Measurements from ENCODE around the gene PXMP2. TPM values are rescaled to one million over a fixed set of nuclear protein-coding genes. Genes with fewer than 3 reads are reported as not detected.
A peak's percentile ranks its signal among the peaks of the same experiment; 100 is the strongest.

Gene PXMP2
- total RNA-seq, 2 experiments from 2014 or later, result 14.3 TPM

DNA sequence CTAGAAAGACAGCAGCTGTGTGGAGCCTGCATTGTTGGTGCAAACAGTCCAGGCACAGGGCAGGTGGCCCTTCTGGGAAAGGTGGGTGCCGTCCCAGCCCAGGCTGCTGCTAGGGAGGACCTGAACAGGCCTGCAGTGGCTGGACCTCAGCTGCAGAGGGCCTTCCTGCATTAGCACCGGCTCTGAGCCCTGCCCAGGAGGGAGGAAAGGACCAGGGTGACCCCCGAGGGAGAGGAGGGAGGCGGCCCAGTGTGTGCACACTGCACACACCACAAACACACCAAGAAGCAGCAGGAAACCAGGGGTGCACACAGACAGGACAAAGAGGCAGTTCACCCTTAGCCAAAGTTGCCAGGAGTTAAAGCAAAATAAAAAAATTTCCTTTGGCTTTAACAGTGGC, 15.3 kb downstream of the PXMP2 start:
- intact Hi-C loops (cut with micrococcal nuclease), result no loop called here
- H3K27ac Mint-ChIP-seq, result no peak overlapping the region
- H3K4me1 Mint-ChIP-seq (ENCODE audit: low read depth), result peaks cover 2% of the 10 kb centered on the region
- no peak for DNase-seq
- peaks cover 45% of the 10 kb centered on the region for H3K36me3 Mint-ChIP-seq (ENCODE audit: low read depth)
- no peak overlapping the region for H3K4me3 Mint-ChIP-seq
- no peaks in the 10 kb centered on the region for H3K27me3 Mint-ChIP-seq
- no peak for ATAC-seq
- TF ChIP-seq CTCF (IDR thresholded peaks at IDR 0.05), result no peak
- H3K9me3 Mint-ChIP-seq, result peaks cover 4% of the 10 kb centered on the region
- ChIA-PET POLR2A (interaction anchor here (0.7 to 0.8 kb wide), 2 partner anchors 9 to 71 kb away, joined by 3 read pairs; no protein-coding TSS in a partner anchor), CTCF (no interaction called here)

DNA sequence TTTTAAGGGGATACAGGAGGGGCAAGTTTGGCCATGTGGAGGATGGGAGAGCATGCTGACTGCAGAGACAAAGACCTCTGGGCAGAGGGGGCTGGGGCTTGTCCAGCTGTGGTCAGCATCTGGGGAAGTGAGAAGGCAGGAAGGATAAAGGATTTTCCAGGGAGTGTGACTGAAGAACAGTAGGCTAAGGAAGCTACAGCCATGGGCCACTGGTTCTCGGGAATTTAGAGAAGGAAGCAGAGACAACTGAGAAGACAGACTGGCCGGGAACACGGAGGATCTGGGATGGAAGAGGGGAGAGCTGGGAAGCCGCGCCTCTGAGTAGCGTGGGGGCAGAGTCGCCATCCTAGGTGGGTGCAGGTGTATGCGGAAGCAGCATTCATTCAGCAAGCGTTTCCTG, 16.3 kb downstream of the PXMP2 start:
- intact Hi-C loops (cut with micrococcal nuclease), result no loop called here
- POLR2A ChIA-PET, result interaction anchor here (1.1 kb wide), 1 partner anchor 10 kb away, joined by 3 read pairs; no protein-coding TSS in a partner anchor
- Mint-ChIP-seq H3K4me3 (no peak overlapping the region), H3K27me3 (no peaks in the 10 kb centered on the region), H3K27ac (no peak overlapping the region), H3K36me3 (ENCODE audit: low read depth) (peaks cover 48% of the 10 kb centered on the region), H3K4me1 (ENCODE audit: low read depth) (peaks cover 2% of the 10 kb centered on the region), H3K9me3 (peaks cover 10% of the 10 kb centered on the region)
- DNase-seq (no peak), ATAC-seq (no peak)
- no peak for TF ChIP-seq CTCF (IDR thresholded peaks at IDR 0.05)
- CTCF ChIA-PET, result interaction anchor here (0.9 kb wide), 1 partner anchor 89 kb away, joined by 3 read pairs; no protein-coding TSS in a partner anchor

DNA sequence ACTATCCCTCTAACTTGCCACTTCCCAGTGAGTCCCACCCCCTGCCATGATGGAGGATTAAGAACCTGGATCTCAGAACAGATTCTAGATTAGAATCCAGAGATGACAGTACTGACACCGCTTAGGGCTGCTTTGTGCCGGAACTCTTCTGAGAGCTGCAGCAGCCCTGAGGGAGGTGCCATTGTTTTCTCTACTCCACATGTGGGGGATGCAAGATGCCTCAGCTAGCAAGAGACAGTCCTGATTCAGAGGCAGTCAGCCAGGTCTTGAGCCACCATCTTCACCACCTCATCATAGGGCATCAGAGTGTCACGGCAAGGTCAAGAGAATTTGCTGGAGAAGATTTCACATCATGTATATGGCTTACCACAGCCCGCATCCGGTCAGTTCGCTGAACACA, 19.9 kb downstream of the PXMP2 start:
- intact Hi-C loops (cut with micrococcal nuclease), result no loop called here
- no peak overlapping the region for H3K4me3 Mint-ChIP-seq
- no peaks in the 10 kb centered on the region for H3K27me3 Mint-ChIP-seq

DNA sequence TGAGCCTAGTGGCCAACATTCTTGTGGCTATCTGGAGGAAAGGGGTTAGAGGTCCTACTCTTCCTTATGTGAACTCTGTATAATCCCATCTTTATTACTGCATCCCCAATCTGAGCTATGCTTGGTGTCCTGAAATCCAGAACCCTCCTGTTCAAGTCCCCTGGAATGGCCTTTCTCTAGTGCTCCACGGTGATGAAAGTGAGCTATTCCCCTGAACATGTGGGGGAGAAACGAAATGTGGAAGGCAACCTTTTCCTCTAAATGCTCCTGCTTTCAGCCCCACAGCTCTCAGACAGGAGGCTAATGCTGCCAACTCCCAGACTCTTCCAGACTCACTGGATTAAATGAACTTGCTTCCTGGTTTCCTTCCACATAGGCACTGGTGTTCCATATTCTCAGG, 20.8 kb downstream of the PXMP2 start:
- Mint-ChIP-seq H3K9me3 (peaks cover 10% of the 10 kb centered on the region), H3K4me1 (ENCODE audit: low read depth) (peaks cover 12% of the 10 kb centered on the region), H3K27me3 (no peaks in the 10 kb centered on the region), H3K4me3 (no peak overlapping the region), H3K36me3 (ENCODE audit: low read depth) (peaks cover 37% of the 10 kb centered on the region), H3K27ac (no peak overlapping the region)
- no peak for TF ChIP-seq CTCF (IDR thresholded peaks at IDR 0.05)
- no peak for ATAC-seq
- intact Hi-C loops (cut with micrococcal nuclease), result no loop called here
- no peak for DNase-seq
- ChIA-PET POLR2A (interaction anchor here (0.9 to 1.3 kb wide), 3 partner anchors 14 to 23 kb away, joined by 3 to 4 read pairs (median 4); partner anchors contain the start of gene POLE), CTCF (no interaction called here)

More for the DNA sequence above, 19.9 kb downstream of the PXMP2 start:
- Mint-ChIP-seq H3K9me3 (peaks cover 10% of the 10 kb centered on the region), H3K4me1 (ENCODE audit: low read depth) (peaks cover 6% of the 10 kb centered on the region), H3K27ac (no peak overlapping the region), H3K36me3 (ENCODE audit: low read depth) (peaks cover 34% of the 10 kb centered on the region)
- no peak for TF ChIP-seq CTCF (IDR thresholded peaks at IDR 0.05)
- CTCF ChIA-PET, result no interaction called here
- POLR2A ChIA-PET, result interaction anchor here (1.3 kb wide), 1 partner anchor 21 kb away, joined by 4 read pairs; the partner anchor contains the start of gene POLE
- ATAC-seq (no peak), DNase-seq (no peak)

DNA sequence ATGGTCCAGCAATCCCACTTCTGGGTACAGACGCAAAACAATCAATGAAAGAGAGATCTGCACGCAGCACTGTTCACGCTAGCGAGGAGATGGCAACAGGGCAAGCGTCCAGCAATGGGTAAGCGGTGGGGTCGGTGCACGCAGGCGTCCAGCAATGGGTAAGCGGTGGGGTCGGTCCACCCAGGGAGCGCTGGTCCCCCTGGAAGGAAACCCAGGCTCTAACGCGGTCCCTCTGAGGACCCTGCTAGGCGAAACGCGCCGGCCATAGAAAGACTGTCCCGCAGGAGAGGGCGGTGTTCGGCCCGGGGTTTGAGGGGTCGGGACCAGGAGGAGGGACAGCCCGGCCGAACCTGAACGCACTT, 22.6 kb downstream of the PXMP2 start:
- POLR2A ChIA-PET, result interaction anchor here (0.6 to 3.0 kb wide), 6 partner anchors 9 to 124 kb away, joined by 3 to 13 read pairs (median 4); partner anchors contain the start of genes ANKLE2 and POLE
- H3K27ac Mint-ChIP-seq, result peak overlapping the region; percentile 84
- CTCF ChIA-PET, result interaction anchor here (1.1 kb wide), 1 partner anchor 95 kb away, joined by 3 read pairs; no protein-coding TSS in a partner anchor
- DNase-seq, result no peak
- TF ChIP-seq CTCF (IDR thresholded peaks at IDR 0.05), result no peak
- H3K4me1 Mint-ChIP-seq (ENCODE audit: low read depth), result peaks cover 20% of the 10 kb centered on the region
- intact Hi-C loops (cut with micrococcal nuclease), result loop anchor here (2.0 kb wide), 1 partner anchor 23 kb away; the partner anchor contains the start of genes POLE and PXMP2
- H3K36me3 Mint-ChIP-seq (ENCODE audit: low read depth), result peaks cover 31% of the 10 kb centered on the region
- peak overlapping the region; percentile 87 for H3K4me3 Mint-ChIP-seq
- peak; percentile 6 for ATAC-seq
- peaks cover 10% of the 10 kb centered on the region for H3K9me3 Mint-ChIP-seq
- no peaks in the 10 kb centered on the region for H3K27me3 Mint-ChIP-seq

Data from activated CD8-positive, alpha-beta T cell treated with anti-CD3 and anti-CD28 coated beads for 36 hours (primary cell).